ENCODE data around the gene SLC6A1. TPM values are rescaled to one million over a fixed set of nuclear protein-coding genes. Genes with fewer than 3 reads are reported as not detected.

SLC6A1 gene
- total and polyA plus RNA-seq, 2 of the 4 experiments (the other 2 are of a cell fraction) = 0.02 TPM; not detected in 1

DNA sequence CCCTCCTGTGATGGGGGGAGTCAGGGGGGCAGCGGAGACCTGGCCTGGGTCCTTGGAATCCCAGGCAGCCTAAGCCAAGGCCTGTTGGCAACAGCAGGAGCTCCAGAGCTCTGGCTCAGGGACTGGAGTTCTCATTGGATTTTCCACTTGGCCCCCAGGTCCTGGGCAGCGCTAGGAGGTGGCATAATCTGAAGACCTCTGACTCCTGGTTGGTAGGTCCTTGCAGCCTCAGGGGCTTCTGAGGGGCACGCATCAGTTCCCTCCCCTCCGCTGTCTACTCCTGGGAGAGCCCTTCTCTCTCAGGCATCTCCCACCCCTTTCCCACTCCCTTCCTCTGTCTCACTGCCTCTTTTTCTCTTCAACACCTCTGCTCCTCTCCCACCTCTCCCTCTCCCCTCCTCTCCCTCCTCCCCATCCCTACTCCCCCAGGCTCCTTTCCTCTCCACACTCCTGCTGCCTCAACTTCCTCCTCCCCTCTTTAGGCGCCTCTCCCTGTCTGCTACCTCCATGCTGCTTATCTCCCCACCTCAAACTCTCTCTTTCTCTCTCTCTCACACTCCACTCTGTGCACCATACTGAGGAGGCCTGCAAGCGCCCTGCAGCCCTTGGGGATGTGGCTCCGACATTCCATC is 41.1 kb upstream of the SLC6A1 start:
- Histone ChIP-seq H3K9ac (ENCODE audit: low read depth, low read length) (no peak overlapping the region), H3K4me2 (ENCODE audit: low read depth, low read length) (no peak overlapping the region), H3K9me3 (ENCODE audit: control insufficient read depth, insufficient read depth, low read length) (no peaks in the 10 kb centered on the region), H3K9me1 (ENCODE audit: insufficient read depth, low read length) (0 out of 2 replicates have a peak, but pooled peaks cover 4% of the 10 kb centered on the region), H3K27me3 (ENCODE audit: control insufficient read depth, insufficient read depth, low read length) (peaks cover 25% of the 10 kb centered on the region), H3K4me3 (ENCODE audit: insufficient read depth, low read depth, low read length) (no peak overlapping the region), H4K20me1 (ENCODE audit: insufficient read depth, low read length) (0 out of 2 replicates have a peak, but pooled peaks cover 4% of the 10 kb centered on the region), H3K14ac (replicated peaks; ENCODE audit: low read depth, low read length) (no peak overlapping the region), H3K79me1 (ENCODE audit: low read depth in 1 of 2, low read length in 2 of 2) (no peaks in the 10 kb centered on the region), H4K8ac (ENCODE audit: low read depth in 2 of 2, low read length in 2 of 2) (no peak overlapping the region), H3K4ac (ENCODE audit: low read depth, low read length) (no peak overlapping the region), H2AFZ (replicated peaks; ENCODE audit: low read length, poor library complexity) (no peak overlapping the region), H3K4me1 (ENCODE audit: control insufficient read depth, insufficient read depth, low read length) (no peaks in the 10 kb centered on the region), H3K27ac (ENCODE audit: insufficient read depth, low read length) (no peak overlapping the region), H3K23ac (ENCODE audit: low read depth, low read length) (no peak overlapping the region), H4K5ac (ENCODE audit: low read depth, low read length) (no peak overlapping the region), H2BK20ac (ENCODE audit: low read depth, low read length) (no peak overlapping the region), H3K56ac (ENCODE audit: extremely low read depth, insufficient read depth, low read length) (no peak overlapping the region), H2BK5ac (ENCODE audit: low read depth, low read length, poor library complexity, severe bottlenecking) (no peak overlapping the region), H2BK15ac (ENCODE audit: low read depth, low read length) (no peak overlapping the region), H2AK9ac (replicated peaks; ENCODE audit: low read depth, low read length, poor library complexity) (no peak overlapping the region), H3K36me3 (ENCODE audit: control insufficient read depth, insufficient read depth, low read length) (no peaks in the 10 kb centered on the region), H2BK120ac (ENCODE audit: low read depth, low read length) (no peak overlapping the region), H3K18ac (ENCODE audit: low read depth, low read length) (no peak overlapping the region), H4K91ac (ENCODE audit: insufficient read depth, low read depth, low read length) (no peak overlapping the region), H2AK5ac (ENCODE audit: low read depth, low read length) (no peak overlapping the region)
- DNase-seq (no peak), ATAC-seq (ENCODE audit: low read depth) (no peak)
- no CpG with 5 or more reads among the region's 7 CpGs for WGBS, 2 experiments (ENCODE audit: extremely low coverage in 2 of 2, insufficient read length in 1 of 2)
- ChIA-PET POLR2A (ENCODE audit: unreplicated experiment) (no interaction called here), CTCF (interaction anchor here (0.9 to 1.9 kb wide), 3 partner anchors 10 to 29 kb away, joined by 3 to 7 read pairs (median 4); no protein-coding TSS in a partner anchor)
- no peak for TF ChIP-seq NFE2L2 (IDR thresholded peaks at IDR 0.05; ENCODE audit: low read depth, low read length)
- TF ChIP-seq MXI1 (IDR thresholded peaks at IDR 0.05; ENCODE audit: borderline replicate concordance, low read depth, low read length) = no peak
- TF ChIP-seq RFX5 (IDR thresholded peaks at IDR 0.05; ENCODE audit: low read depth, low read length) = no peak
- no peak for TF ChIP-seq CEBPB (IDR thresholded peaks at IDR 0.05; ENCODE audit: low read depth, low read length)
- BruUV-seq (replicated peaks) = no TSS peak
- dilution Hi-C loops (cut with HindIII; ENCODE audit: low sequenced_read_pairs, unreplicated experiment) (no loop called here), intact Hi-C loops (cut with micrococcal nuclease) (loop anchor here (1.0 kb wide), 1 partner anchor 108 kb away; no protein-coding TSS in a partner anchor), in situ Hi-C loops (cut with MboI; ENCODE audit: low sequenced_read_pairs) (loop anchor here (5.0 kb wide), 1 partner anchor 106 kb away; no protein-coding TSS in a partner anchor)

Measured in IMR-90 (cell line).